Activated naive CD8-positive, alpha-beta T cell treated with anti-CD3 and anti-CD28 coated beads, Interleukin-2, amount 50 U/mL, for 24 hours (primary cell): ENCODE data around the gene ALKBH7.

ENCODE experiments used
- ATAC-seq: fragments of 150-1000 bp; cut with Tn5 transposase; one replicate; pipeline ENCODE4 v1.10.0; 2021
- DNase-seq: peaks from one replicate; pipeline ENCODE4 v3.0.0; 2021
- H3K27ac Mint-ChIP-seq: one replicate; pipeline ENCODE4 v1.8.0; 2021; ENCODE audit warnings: mild to moderate bottlenecking, mixed read lengths
- H3K27me3 Mint-ChIP-seq: one replicate; pipeline ENCODE4 v1.8.0; 2021; ENCODE audit warnings: mixed read lengths
- H3K36me3 Mint-ChIP-seq: one replicate; pipeline ENCODE4 v1.8.0; 2021; ENCODE audit warnings: low read depth, mixed read lengths
- H3K4me1 Mint-ChIP-seq: one replicate; pipeline ENCODE4 v1.8.0; 2021; ENCODE audit warnings: mixed read lengths
- H3K4me3 Mint-ChIP-seq: one replicate; pipeline ENCODE4 v1.8.0; 2021; ENCODE audit warnings: mild to moderate bottlenecking, moderate library complexity, mixed read lengths
- H3K9me3 Mint-ChIP-seq: one replicate; pipeline ENCODE4 v1.8.0; 2021; ENCODE audit warnings: mixed read lengths

The ALKBH7 gene

DNA sequence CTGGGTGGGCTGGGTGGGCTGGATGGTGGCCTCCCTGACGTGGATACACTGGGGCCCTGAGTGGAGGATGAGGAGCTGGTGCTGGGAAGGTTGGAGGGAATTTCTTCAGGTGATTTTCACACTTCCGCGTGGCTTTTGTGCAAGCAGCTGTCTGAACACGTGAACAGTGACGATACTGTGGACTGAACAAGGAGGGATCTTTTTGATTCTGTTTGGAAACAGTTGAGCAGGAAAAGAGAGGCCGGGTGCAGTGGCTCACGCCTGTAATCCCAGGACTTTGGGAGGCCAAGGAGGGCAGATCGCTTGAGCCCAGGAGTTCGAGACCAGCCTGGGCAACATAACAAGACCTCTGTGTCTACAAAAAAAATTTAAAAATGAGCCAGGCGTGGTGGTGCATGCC lies 29.5 kb downstream of the ALKBH7 start:
- no peak for DNase-seq
- Mint-ChIP-seq H3K9me3 (no peaks in the 10 kb centered on the region), H3K36me3 (no peaks in the 10 kb centered on the region), H3K4me1 (no peaks in the 10 kb centered on the region), H3K4me3 (no peak overlapping the region), H3K27ac (no peak overlapping the region), H3K27me3 (no peaks in the 10 kb centered on the region)
- no peak for ATAC-seq

- Mint-ChIP-seq H3K36me3 (no peaks in the 10 kb centered on the region), H3K4me3 (no peak overlapping the region), H3K4me1 (no peaks in the 10 kb centered on the region), H3K27me3 (no peaks in the 10 kb centered on the region), H3K27ac (no peak overlapping the region), H3K9me3 (no peaks in the 10 kb centered on the region)
- ATAC-seq = no peak
- no peak for DNase-seq
Measured at GRCh38 chr19:6402837-6403608, 30.4 kb downstream of the ALKBH7 start.

DNA sequence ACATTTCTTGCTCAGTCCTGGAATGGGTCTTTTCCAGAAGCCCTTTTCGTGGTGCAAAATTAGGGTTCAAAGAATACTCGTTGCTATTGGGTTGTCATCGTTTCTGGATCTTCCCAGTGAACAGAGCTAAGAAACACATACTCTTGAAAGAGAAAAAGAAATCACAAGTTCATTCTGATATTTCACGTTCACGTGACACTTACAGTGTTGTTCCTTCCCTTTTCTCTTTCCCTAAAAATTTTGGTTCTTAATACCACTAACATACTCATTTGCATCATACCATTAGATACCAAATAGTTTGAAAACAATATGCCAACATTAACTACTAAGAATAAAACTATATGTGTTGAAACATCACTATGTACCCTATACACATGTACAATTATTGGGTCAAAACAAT lies 33.8 kb downstream of the ALKBH7 start:
- no peak overlapping the region for H3K4me3 Mint-ChIP-seq
- H3K36me3 Mint-ChIP-seq = no peaks in the 10 kb centered on the region
- ATAC-seq (no peak), DNase-seq (no peak)
- no peak overlapping the region for H3K27ac Mint-ChIP-seq
- H3K27me3 Mint-ChIP-seq = no peaks in the 10 kb centered on the region
- H3K4me1 Mint-ChIP-seq = no peaks in the 10 kb centered on the region
- no peaks in the 10 kb centered on the region for H3K9me3 Mint-ChIP-seq

- Mint-ChIP-seq H3K27me3 (no peaks in the 10 kb centered on the region), H3K36me3 (peaks cover 7% of the 10 kb centered on the region), H3K27ac (no peak overlapping the region), H3K4me3 (no peak overlapping the region), H3K9me3 (no peaks in the 10 kb centered on the region), H3K4me1 (no peaks in the 10 kb centered on the region)
- ATAC-seq (no peak), DNase-seq (no peak)
Measured at GRCh38 chr19:6409346-6409745, 36.8 kb downstream of the ALKBH7 start.

DNA sequence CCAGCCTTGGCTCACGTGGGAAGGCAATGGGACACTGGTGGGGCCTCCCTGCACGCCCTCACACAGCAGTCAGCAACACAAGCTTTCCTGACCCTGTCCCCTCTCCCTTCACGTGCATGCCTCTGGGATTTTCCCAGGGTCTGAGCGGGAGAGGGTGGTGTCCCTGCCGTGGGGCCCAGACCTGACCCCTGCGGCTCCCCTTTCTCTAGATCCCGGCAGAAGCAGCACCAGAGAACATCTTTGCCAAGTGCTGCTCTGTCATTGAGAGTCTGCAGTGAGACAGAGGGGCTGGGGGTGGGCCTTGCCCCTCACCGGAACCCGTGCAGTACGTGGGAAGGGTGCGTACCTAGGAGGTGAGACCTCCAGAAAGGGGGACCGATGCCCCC lies 39.5 kb downstream of the ALKBH7 start:
- ATAC-seq (no peak), DNase-seq (no peak)
- H3K27me3 Mint-ChIP-seq = no peaks in the 10 kb centered on the region
- H3K4me1 Mint-ChIP-seq = no peaks in the 10 kb centered on the region
- H3K36me3 Mint-ChIP-seq = peaks cover 12% of the 10 kb centered on the region
- no peak overlapping the region for H3K4me3 Mint-ChIP-seq
- no peak overlapping the region for H3K27ac Mint-ChIP-seq
- H3K9me3 Mint-ChIP-seq = no peaks in the 10 kb centered on the region

DNA sequence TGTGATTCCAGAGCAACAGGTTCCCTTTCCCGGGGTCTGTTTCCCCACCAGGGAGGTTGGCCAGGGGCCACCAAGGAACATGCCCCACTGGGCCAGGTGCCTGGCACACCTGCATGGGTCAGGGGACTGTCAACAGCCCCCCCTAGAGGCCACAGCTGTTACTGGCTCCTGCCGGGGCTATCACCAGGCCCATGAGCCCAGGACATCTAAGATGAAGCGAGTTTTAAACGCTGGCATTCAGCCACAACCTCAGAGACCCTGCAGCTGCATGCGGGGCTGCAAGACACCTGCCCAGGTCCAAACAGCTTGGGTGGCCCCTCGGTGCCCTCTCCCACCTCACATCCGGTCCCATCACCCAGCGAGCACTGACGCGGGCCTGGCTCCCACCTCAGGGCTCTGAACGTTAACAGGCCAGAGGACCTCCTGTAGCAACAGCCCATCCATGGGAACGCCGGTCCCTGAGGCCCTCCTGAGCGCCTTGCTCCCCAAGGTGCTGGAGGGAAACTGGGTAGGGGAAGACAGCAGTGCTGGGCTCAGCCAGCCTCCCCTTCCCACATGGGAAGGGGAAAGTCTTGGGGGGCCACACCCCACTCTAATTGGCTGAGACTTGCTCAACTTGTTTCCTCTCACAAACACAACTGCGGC lies 40.0 kb downstream of the ALKBH7 start:
- peak; percentile 53 for ATAC-seq
- Mint-ChIP-seq H3K4me1 (no peaks in the 10 kb centered on the region), H3K4me3 (no peak overlapping the region), H3K9me3 (no peaks in the 10 kb centered on the region), H3K27ac (no peak overlapping the region), H3K27me3 (no peaks in the 10 kb centered on the region), H3K36me3 (peaks cover 12% of the 10 kb centered on the region)
- DNase-seq = peak; percentile 59

DNA sequence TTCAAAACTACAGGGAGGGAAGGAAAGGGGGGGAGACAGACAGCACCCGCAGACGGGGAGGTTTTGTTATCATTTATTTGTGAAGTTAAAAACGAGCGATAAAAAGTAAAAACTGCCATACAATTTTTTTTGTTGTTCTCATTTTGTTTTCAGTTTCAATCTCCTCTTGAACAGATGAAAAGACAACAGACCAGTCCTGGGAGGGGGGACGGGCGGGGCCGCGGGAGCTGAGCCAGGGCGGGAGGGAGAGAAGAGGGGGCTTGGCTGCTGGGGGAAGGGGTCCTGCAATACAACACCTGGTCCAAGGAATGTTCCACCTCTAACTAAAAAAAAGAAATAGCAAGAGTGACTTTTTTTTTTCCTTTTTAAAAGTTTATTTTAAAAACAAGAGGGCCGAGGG lies 40.7 kb downstream of the ALKBH7 start:
- Mint-ChIP-seq H3K9me3 (no peaks in the 10 kb centered on the region), H3K27ac (no peak overlapping the region), H3K4me3 (no peak overlapping the region), H3K27me3 (no peaks in the 10 kb centered on the region), H3K36me3 (peaks cover 17% of the 10 kb centered on the region), H3K4me1 (no peaks in the 10 kb centered on the region)
- no peak for DNase-seq
- ATAC-seq = no peak

DNA sequence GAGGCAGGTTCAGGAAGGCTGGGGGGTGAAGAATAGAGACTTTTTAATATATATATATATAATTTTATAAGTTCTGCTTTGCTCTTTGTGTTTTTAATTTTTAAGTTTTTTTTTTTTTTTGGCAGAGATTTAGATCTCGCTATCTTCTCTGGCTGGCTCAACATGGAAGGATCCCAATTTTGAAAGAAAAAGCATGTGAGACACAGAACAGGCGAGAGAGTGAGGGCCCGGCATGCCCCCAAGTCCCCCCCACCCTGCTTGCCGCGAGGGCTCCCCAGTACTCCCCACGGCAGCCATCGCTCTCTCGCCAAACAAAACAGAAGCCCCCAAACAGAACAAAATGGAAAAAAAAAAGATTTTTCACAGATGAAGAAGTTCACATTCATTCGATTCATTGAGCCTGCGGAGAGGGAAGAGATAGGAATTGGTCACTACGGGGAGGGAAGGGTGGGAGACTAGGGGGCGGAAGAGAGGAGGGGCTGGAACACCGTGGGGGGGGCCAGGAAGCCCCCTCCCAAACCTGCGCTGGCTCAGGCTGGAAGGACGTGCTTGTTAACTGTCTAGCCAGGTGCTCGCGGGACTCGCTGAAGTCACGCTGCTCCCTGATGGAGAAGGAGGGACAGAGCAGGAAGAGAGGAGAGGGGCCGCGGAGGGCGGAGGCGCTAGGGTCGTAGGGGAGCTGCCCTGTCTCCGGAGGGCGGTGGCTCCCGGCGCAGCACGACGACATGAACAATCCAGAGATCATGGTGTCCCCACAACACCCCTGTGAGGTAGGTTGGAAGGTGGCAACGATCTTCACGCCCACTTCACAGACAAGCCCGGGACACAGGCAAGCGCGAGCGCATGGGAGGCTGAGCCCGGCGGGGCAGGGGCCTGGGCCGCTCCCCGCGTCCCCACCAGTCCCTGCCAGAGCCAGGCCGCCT lies 41.4 kb downstream of the ALKBH7 start:
- no peak for ATAC-seq
- Mint-ChIP-seq H3K4me3 (no peak overlapping the region), H3K27me3 (no peaks in the 10 kb centered on the region), H3K9me3 (no peaks in the 10 kb centered on the region), H3K27ac (no peak overlapping the region), H3K4me1 (no peaks in the 10 kb centered on the region), H3K36me3 (peaks cover 24% of the 10 kb centered on the region)
- no peak for DNase-seq

DNA sequence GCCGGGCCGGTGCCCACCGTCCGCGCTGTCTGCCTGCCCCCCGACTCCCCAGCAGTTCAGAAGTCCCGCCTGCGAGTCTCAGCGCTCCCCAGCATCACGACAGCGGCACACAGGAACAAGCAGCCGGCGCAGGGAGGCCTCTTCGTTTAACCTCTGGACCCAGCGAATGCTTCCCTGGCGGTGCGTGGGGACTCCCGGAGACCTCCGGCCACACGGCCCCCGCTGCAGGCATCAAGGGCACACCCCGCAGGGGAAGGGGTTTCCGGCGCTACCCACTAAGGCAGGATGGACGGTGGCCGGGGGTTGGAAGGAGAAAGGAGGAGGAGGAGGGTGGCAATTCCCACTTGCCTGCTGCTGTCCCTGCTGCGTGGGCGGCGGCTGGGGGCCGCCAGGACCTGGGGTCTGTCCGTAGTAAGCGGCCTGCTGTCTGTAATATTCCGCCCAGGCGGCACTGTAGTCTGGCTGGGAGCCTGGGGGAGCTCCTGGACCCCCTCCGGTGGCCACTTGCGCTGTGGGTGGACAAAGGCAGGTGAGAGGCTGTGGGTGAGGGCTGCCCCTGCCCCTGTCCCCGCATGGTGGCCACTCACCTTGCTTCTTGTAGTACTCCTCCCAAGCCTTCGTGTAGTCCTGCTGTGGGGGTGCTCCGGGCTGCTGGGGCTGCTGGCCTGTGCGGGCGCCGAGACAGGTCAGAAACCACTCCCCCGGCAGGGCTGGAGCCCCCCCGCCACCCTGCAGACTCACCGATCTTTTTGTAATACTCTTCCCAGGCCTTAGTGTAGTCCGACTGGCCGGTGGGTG lies 42.4 kb downstream of the ALKBH7 start:
- ATAC-seq (no peak), DNase-seq (no peak)
- no peaks in the 10 kb centered on the region for H3K9me3 Mint-ChIP-seq
- no peaks in the 10 kb centered on the region for H3K4me1 Mint-ChIP-seq
- no peak overlapping the region for H3K4me3 Mint-ChIP-seq
- H3K27ac Mint-ChIP-seq = no peak overlapping the region
- peaks cover 31% of the 10 kb centered on the region for H3K36me3 Mint-ChIP-seq
- no peaks in the 10 kb centered on the region for H3K27me3 Mint-ChIP-seq

DNA sequence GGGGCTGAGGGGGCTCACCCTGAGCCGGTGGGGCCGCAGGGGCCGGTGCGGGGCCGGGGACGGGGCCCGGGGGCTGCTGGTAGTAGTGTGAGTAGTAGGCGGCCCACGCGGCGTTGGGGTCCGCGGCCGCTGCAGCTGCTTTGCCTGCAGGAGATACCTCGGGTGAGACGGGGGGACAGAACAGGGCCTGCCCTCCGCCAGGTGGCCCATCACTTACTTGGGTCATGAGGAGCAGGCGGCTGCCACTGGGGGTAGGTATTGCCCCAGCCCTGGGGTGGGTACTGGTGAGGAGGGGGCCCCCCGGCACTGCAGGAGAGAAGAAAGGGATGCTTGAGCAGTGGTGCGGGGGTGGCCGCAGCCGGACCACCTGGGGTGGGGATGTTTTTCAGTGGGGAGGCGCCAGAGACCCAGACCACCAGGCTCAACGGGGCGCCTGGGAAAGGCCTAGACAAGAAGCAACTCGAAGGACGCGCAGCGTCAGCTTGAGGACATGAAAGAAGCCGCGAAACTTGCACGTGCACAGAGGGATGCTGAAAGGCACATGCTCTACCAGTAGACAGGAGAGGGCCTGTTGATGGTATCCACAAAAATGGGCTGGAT lies 43.1 kb downstream of the ALKBH7 start:
- Mint-ChIP-seq H3K36me3 (peaks cover 38% of the 10 kb centered on the region), H3K4me3 (no peak overlapping the region), H3K27me3 (no peaks in the 10 kb centered on the region), H3K9me3 (no peaks in the 10 kb centered on the region), H3K4me1 (no peaks in the 10 kb centered on the region), H3K27ac (no peak overlapping the region)
- ATAC-seq = no peak
- DNase-seq = no peak

DNA sequence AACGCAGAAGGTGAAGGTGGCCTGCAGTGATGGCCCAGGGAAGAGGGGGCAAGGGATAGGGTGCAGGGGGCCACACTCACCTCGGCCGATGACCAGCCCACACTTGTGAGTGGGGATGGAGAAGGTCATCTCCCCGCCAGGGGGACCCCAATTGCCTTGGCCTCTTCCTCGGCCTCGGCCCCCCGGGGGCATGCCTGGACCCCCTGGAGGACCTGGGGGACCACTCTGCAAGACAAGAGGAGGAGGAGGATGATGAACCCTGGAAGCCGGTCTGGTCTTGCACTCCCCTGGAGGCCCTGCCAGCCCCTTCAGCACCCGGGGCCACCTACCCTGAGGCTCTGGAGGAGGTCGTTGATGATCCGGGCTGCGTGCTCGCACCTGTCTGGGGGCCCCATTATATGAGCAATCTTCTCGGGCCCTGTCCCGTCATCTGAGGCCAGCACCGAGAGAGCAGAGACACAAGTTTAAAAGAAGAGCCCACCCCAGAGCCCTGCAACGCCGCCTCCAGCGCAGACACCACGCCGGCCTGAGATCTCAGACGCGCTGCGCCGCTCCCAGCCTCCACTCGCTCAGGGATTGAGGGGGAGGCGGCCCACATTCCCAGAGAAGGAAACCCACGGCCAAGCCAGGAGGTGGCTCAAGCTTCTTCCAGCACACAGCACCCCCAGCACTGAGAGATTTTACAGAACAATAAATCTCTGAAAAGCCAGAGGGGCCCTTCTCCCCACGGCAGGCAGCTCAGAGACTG lies 44.2 kb downstream of the ALKBH7 start:
- Mint-ChIP-seq H3K4me3 (no peak overlapping the region), H3K27ac (no peak overlapping the region), H3K4me1 (peaks cover under 1% of the 10 kb centered on the region), H3K36me3 (peaks cover 45% of the 10 kb centered on the region), H3K9me3 (no peaks in the 10 kb centered on the region), H3K27me3 (no peaks in the 10 kb centered on the region)
- DNase-seq (no peak), ATAC-seq (no peak)

GRCh38 chr19:6417713-6418561 lies 45.3 kb downstream of the ALKBH7 start:
- Mint-ChIP-seq H3K27me3 (no peaks in the 10 kb centered on the region), H3K4me3 (no peak overlapping the region), H3K9me3 (no peaks in the 10 kb centered on the region), H3K4me1 (peaks cover 11% of the 10 kb centered on the region), H3K36me3 (peaks cover 54% of the 10 kb centered on the region), H3K27ac (no peak overlapping the region)
- no peak for DNase-seq
- no peak for ATAC-seq

DNA sequence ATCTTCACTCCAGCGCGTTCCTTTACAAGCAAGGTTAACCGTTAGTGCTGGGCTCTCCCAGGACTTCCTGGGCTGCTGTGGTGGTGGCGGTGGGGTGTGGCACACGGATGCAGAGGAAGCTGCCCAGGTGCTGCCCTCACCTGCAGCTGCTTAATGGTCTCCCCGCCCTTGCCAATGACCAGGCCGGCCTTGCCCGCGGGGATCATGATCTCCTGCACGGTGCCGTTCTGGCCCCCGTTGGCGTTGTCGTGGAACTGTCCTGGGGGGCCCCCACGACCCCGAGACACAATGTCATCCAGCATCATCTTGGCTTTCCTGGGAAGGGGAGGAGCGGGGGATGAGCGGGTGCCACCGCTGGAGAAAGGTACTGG lies 46.0 kb downstream of the ALKBH7 start:
- H3K4me1 Mint-ChIP-seq = peaks cover 17% of the 10 kb centered on the region
- ATAC-seq (no peak), DNase-seq (no peak)
- no peaks in the 10 kb centered on the region for H3K27me3 Mint-ChIP-seq
- no peak overlapping the region for H3K27ac Mint-ChIP-seq
- H3K36me3 Mint-ChIP-seq = peaks cover 58% of the 10 kb centered on the region
- no peaks in the 10 kb centered on the region for H3K9me3 Mint-ChIP-seq
- no peak overlapping the region for H3K4me3 Mint-ChIP-seq
